ENCODE data around the gene SPRED3.
"Not testable (repeated sequence)": the region's sequence is repeated elsewhere in the genome, so short reads cannot be mapped to it uniquely, and the experiment has no call there.

The SPRED3 gene, protein sequence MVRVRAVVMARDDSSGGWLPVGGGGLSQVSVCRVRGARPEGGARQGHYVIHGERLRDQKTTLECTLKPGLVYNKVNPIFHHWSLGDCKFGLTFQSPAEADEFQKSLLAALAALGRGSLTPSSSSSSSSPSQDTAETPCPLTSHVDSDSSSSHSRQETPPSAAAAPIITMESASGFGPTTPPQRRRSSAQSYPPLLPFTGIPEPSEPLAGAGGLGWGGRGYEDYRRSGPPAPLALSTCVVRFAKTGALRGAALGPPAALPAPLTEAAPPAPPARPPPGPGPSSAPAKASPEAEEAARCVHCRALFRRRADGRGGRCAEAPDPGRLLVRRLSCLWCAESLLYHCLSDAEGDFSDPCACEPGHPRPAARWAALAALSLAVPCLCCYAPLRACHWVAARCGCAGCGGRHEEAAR

DNA sequence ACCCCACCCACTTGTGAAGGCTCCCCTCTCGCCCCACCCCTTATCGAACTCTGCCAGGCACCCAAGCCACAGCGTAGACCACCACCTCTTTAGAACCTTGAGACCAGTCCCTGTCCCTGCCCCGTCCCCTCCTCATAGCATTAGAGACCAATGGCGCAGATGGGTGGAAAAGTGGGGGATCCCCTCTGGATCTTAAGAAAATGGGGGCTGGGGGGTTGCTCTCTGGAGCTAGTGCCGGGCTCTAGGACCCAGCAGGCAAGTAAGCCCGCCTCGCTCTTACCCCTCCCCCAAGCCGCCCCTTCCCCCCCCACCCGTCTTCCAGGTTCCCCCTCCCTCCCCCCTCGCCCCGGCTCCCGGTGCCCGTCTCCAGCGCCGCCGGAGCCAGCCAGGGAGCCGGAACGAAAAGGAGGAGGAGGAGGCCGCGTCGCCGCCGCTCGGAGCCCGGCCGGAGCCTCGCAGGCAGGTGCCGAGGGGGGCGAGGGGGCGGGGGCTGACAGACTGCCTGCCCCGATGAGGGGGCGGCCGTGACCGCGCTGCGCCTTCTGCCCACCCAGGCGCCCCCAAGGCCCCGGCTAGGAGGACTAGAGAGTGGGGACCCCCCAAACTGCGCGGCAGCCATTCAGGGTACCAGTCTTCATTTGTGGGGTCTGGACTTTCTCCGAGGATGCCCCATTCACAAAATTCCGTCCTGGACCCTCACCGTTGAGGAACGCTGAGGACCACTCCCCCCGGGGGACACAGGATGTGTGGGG lies at the start of gene SPRED3:
Gene SPRED3 (plus strand): TSS at position 349 of the 752 bp plus-strand sequence. CDS start 1,606 bp downstream, outside the sequence.
- peaks cover 24% of the 10 kb centered on the region for H3K27me3 Mint-ChIP-seq
- peaks cover 22% of the 10 kb centered on the region for H3K36me3 Mint-ChIP-seq (ENCODE audit: low read depth)
- H3K9me3 Mint-ChIP-seq: no peaks in the 10 kb centered on the region
- peak within 1 kb of the TSS; percentile 73 for H3K4me3 Mint-ChIP-seq
- H3K27ac Mint-ChIP-seq: peak within 1 kb of the TSS; percentile 70
- DNase-seq: no peak
- peaks cover 34% of the 10 kb centered on the region for H3K4me1 Mint-ChIP-seq (ENCODE audit: low read depth)

DNA sequence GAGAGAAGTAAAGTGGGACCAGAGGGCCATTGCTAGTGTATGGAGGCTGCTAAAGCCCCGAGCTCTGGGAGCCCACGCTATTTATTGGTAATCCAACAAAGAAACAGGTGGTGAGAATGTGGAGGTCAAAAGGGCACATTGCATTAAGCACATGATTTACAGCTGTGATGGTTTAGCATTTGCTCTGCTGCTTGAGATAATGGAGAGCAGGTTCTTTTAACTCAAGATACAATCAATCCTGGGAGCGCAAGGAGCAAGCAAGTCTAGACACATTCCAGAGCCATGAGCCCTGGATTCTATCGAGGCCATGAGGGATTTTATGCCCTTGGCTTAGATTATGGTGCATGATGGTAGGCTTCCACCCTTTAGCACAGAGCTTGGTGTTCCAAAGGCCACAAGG lies 49.5 kb upstream of the SPRED3 start:
- H3K4me3 Mint-ChIP-seq; H3K27me3 Mint-ChIP-seq; H3K9me3 Mint-ChIP-seq; DNase-seq; H3K36me3 Mint-ChIP-seq (ENCODE audit: low read depth); H3K27ac Mint-ChIP-seq: not testable (repeated sequence)
- peaks cover 11% of the 10 kb centered on the region for H3K4me1 Mint-ChIP-seq (ENCODE audit: low read depth)

DNA sequence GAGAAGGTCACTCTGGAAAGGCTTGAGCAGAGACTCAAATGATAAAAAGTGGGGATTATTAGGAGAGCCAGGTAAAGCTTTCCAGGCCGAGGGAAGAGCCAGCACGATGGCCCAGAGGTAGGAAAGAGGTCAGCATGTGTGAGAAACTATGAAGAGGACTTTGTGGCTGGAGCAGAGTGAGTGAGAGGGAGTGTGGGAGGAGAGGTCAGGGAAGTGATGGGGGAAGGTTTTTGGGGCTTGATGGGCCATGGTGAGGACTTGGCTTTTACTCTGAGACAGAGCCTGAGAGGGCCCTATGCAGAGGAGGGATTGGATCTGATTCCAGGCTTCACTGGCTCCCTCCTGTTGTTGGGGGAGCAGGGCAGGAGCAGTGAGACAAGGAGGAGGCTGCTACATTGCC lies 47.6 kb upstream of the SPRED3 start:
- Mint-ChIP-seq H3K4me1 (ENCODE audit: low read depth) (peaks cover 11% of the 10 kb centered on the region), H3K4me3 (no peak overlapping the region), H3K27me3 (no peaks in the 10 kb centered on the region), H3K27ac (peak overlapping the region; percentile 14), H3K36me3 (ENCODE audit: low read depth) (peaks cover 7% of the 10 kb centered on the region), H3K9me3 (no peaks in the 10 kb centered on the region)
- DNase-seq: no peak

DNA sequence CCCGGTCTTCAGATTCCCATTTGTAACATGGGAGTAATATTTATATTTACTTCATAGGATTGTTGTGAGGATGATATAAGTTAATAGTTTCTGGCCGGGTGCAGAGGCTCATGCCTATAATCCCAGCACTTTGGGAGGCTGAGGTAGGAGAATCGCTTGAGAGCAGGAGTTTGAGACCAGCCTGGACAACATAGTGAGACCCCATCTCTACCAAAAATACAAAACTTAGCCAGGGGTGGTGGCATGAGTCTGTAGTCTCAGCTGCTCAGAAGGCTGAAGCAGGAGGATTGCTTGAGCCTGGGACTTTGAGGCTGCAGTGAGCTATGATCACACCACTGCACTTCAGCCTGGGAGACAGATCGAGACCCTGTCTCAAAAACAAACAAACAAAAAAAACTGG lies 41.7 kb upstream of the SPRED3 start:
- no peaks in the 10 kb centered on the region for H3K36me3 Mint-ChIP-seq (ENCODE audit: low read depth)
- H3K9me3 Mint-ChIP-seq: no peaks in the 10 kb centered on the region
- H3K4me3 Mint-ChIP-seq: no peak overlapping the region
- DNase-seq: no peak
- no peaks in the 10 kb centered on the region for H3K4me1 Mint-ChIP-seq (ENCODE audit: low read depth)
- no peak overlapping the region for H3K27ac Mint-ChIP-seq
- no peaks in the 10 kb centered on the region for H3K27me3 Mint-ChIP-seq

DNA sequence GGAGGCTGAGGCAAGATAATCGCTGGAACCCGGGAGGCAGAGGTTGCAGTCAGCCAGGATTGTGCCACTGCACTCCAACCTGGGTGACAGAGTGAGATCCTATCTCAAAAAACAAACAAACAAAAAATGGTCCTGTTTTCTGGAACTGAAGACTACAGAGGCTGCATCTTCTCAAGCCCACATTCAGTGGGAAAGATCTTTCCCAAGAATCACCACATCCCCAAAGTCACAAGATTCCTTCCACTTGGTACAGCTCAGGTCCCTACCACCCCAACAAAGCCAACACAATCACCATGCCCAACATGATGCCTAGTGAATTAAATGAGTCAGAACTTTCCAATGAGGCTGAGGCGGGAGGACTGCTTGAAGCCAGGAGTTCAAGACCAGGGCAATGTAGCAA lies 37.6 kb upstream of the SPRED3 start:
- Mint-ChIP-seq H3K4me3 (no peak overlapping the region), H3K9me3 (no peaks in the 10 kb centered on the region), H3K4me1 (ENCODE audit: low read depth) (no peaks in the 10 kb centered on the region), H3K27me3 (no peaks in the 10 kb centered on the region), H3K27ac (no peak overlapping the region), H3K36me3 (ENCODE audit: low read depth) (no peaks in the 10 kb centered on the region)
- no peak for DNase-seq

DNA sequence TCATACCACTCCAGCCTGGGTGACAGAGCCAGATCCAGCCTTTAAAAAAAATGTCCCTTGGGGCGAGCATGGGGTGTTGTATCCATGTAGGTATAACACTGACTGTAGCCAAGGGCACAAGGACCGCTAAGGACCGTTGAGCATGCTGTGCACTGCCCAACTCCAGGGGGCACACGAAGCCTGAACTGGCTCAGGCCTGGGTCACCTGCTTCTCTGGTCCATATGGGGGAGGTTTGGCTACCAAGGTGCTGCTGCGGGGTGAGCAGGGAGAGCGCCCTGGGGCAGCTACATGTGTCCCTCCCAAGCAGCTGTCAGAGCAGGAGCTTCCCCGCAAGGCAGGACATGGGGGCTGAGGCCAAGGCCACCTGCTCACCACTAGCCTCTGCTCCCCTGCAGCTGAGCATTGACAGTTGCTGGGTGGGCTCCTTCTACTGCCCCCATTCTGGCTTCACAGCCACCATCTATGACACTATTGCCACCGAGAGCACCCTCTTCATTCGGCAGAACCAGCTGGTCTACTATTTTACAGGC lies 36.6 kb upstream of the SPRED3 start:
- DNase-seq: no peak
- Mint-ChIP-seq H3K36me3 (ENCODE audit: low read depth) (no peaks in the 10 kb centered on the region), H3K27me3 (no peaks in the 10 kb centered on the region), H3K27ac (no peak overlapping the region), H3K4me3 (no peak overlapping the region), H3K9me3 (no peaks in the 10 kb centered on the region), H3K4me1 (ENCODE audit: low read depth) (no peaks in the 10 kb centered on the region)

DNA sequence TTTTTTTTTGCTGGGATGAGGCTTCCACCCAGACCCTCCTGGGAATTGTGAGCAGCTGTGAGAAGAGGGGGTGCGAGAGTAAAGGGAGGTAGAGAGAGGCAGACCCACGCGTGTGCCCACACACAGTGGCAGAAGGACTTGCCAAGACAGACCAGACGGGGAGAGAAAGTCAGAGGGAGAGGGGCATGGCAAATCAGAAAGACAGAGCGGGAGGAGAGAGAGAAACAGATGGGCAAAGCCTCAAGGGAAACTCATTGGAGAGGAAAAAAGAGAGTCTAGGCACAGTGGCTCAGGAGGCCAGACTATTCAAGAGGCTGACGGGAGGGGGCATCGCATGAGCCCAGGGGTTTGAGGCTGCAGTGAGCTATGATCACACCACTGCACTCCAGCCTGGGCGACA lies 35.9 kb upstream of the SPRED3 start:
- H3K4me3 Mint-ChIP-seq: no peak overlapping the region
- H3K4me1 Mint-ChIP-seq (ENCODE audit: low read depth): no peaks in the 10 kb centered on the region
- H3K27me3 Mint-ChIP-seq: no peaks in the 10 kb centered on the region
- H3K36me3 Mint-ChIP-seq (ENCODE audit: low read depth): no peaks in the 10 kb centered on the region
- no peaks in the 10 kb centered on the region for H3K9me3 Mint-ChIP-seq
- no peak for DNase-seq
- H3K27ac Mint-ChIP-seq: no peak overlapping the region

DNA sequence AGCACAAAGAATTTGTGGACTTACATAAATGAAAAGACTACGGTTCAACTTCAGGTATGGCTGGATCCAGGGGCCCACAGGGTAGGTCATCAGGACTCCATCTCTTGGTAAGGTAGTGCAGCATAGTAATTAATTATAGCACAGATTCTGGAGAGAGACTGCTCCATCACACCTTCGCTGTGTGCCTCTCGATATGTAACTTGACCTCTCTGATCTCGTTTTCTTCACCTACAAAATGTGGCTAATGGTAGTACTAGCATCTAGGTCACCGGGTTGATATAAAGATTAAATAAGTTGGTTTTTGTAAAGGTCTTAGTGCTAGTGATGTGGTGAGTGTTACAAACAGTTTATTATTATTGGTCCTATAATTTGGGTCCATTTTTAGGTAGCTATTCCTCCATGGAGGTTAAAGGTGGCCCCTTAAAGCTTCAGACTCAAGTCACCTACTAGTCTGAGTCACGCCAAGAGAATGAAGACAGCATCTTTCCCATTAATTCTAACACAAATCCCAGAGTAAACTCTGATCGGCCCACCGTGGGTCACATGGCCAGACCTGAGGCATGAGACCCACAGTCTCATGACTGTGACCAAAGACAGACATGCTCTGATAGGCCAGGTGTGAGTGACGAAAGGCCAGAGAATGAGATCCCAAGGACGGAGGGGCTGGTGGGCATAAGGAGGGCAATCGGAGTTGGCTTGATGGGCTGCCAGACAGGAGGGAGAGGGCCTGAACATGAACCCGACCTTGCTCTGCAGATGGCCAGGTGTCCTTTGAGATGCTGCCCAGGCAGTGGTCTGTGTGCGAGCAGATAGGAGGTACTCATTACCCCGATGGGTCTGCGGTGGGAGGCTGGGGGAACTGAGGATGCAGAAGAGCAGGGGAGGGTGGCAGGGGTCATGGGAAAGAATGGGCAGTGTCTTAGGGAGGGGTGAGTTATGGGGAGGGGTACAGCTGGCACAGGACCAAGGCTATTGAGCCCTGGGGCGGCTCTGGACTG lies 32.5 kb upstream of the SPRED3 start:
- no peak for DNase-seq
- no peaks in the 10 kb centered on the region for H3K36me3 Mint-ChIP-seq (ENCODE audit: low read depth)
- peaks cover 4% of the 10 kb centered on the region for H3K4me1 Mint-ChIP-seq (ENCODE audit: low read depth)
- no peak overlapping the region for H3K27ac Mint-ChIP-seq
- H3K4me3 Mint-ChIP-seq: no peak overlapping the region
- no peaks in the 10 kb centered on the region for H3K9me3 Mint-ChIP-seq
- H3K27me3 Mint-ChIP-seq: peaks cover 20% of the 10 kb centered on the region

DNA sequence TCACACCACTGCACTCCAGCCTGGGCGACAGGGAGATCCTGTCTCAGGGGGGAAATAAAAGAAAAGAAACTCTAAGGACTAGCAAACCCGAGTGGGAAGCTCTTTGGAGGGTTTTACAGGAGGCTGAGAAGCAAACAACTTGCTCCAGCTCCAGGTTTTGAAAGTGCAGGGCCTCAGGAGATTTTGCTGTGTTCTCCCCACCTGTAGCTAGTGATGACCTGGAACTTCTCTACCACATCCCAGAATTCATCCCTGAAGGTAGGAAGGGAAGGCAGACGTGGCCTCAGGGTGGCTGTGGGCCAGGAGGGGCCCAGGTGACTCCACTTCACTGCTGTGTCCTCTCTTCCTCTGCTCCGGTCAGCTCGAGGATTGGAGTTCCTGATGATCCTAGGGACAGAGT lies 30.4 kb upstream of the SPRED3 start:
- no peak for DNase-seq
- no peaks in the 10 kb centered on the region for H3K36me3 Mint-ChIP-seq (ENCODE audit: low read depth)
- H3K27ac Mint-ChIP-seq: no peak overlapping the region
- H3K4me1 Mint-ChIP-seq (ENCODE audit: low read depth): peaks cover 15% of the 10 kb centered on the region
- no peaks in the 10 kb centered on the region for H3K9me3 Mint-ChIP-seq
- H3K4me3 Mint-ChIP-seq: no peak overlapping the region
- H3K27me3 Mint-ChIP-seq: peaks cover 28% of the 10 kb centered on the region

DNA sequence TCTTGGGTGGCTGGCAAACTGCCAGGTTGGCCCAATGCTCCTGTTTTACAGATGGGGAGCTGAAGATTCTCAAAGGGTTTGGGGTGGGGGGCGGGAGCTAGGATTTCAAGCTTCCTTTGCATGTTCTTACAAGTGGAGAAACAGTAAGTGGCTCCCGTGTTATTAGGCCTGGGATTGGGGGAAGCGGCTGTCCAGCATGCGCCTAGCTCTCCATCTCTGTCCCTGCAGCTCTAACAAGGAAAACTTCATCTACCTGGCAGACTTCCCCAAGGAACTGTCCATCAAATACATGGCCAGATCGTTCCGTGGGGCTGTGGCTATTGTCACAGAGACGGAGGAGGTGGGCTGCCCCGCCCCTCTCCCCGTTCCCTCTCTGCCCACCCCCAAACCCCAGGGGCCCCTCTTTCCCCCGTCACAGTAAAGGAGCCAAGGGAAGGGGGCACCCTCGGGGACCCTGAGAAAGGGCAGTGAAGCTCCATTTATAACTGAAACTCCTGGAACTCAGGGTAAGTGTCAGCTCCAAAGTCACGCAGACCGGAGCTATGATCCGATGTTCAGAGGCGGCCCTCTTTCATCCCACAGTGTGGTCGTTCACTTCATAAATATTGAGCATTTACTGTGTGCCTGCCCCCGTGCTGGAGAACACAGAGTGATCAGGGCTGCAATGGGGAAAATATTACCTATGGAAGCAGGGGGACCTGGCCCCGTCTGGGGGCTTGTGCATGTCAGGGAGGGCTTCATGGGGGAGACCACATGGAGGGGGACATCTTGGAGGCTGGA lies 29.1 kb upstream of the SPRED3 start:
- H3K4me1 Mint-ChIP-seq (ENCODE audit: low read depth): peaks cover 17% of the 10 kb centered on the region
- DNase-seq: no peak
- no peak overlapping the region for H3K27ac Mint-ChIP-seq
- H3K36me3 Mint-ChIP-seq (ENCODE audit: low read depth): no peaks in the 10 kb centered on the region
- no peaks in the 10 kb centered on the region for H3K9me3 Mint-ChIP-seq
- no peak overlapping the region for H3K4me3 Mint-ChIP-seq
- peaks cover 28% of the 10 kb centered on the region for H3K27me3 Mint-ChIP-seq

DNA sequence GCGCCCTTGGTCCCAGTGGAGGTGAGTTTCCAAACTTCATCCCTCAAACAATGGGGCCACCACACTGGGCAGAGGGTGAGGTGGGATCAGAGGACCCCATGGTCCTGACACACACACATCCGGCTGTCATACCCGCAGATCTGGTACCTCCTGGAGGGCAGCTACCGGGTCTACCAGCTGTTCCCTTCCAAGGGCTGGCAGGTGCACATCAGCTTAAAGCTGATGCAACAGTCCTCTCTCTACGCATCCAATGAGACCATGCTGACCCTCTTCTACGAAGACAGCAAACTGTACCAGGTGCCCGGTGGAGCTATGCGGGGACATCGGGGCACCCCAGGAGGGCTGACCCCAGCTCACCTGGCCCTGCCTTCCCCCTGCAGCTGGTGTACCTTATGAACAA lies 28.1 kb upstream of the SPRED3 start:
- Mint-ChIP-seq H3K4me1 (ENCODE audit: low read depth) (peaks cover 17% of the 10 kb centered on the region), H3K9me3 (no peaks in the 10 kb centered on the region), H3K27ac (no peak overlapping the region), H3K36me3 (ENCODE audit: low read depth) (no peaks in the 10 kb centered on the region), H3K27me3 (peaks cover 28% of the 10 kb centered on the region), H3K4me3 (no peak overlapping the region)
- DNase-seq: no peak

DNA sequence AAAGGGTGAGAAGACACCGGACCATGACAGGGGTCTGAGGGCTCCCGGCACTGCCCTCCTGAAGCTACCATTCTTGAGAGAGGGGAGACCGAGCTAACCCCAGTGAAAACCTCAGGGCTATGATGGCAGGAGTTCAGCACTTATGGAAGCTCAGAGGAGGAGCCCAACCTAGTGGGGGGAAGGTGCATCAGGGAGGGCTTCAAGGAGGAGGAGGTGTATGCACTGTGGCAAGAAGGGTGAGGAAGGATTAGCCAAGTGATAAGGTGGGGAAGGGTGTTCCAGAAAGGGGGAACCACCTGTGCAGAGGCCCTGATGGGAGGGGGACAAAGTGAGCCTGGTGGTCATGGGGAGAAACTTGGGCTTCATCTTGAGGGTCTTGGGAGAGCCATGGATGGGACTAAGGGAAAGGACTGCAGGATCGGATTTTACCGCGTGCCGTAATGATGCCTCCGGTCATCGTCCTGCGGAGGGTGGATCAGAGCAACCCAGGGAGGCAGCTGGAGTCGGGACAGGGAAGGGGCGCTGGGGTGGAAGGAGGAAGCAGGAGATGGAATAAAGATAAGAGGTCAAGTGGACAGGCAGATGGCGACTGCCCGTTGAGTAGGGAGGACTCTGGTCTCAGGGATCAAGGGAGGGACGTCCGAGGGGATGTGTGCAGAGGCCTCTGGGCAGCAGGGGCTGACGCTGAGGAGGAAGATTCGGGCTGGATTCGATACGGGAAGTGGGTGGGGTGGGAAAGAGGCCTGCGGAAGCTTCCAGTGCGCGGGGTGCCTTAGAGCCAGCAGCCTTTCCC lies 27.5 kb upstream of the SPRED3 start:
- Mint-ChIP-seq H3K9me3 (no peaks in the 10 kb centered on the region), H3K4me1 (ENCODE audit: low read depth) (peaks cover 17% of the 10 kb centered on the region), H3K27ac (no peak overlapping the region), H3K36me3 (ENCODE audit: low read depth) (no peaks in the 10 kb centered on the region), H3K4me3 (peak overlapping the region; percentile 81), H3K27me3 (peaks cover 29% of the 10 kb centered on the region)
- DNase-seq: no peak

DNA sequence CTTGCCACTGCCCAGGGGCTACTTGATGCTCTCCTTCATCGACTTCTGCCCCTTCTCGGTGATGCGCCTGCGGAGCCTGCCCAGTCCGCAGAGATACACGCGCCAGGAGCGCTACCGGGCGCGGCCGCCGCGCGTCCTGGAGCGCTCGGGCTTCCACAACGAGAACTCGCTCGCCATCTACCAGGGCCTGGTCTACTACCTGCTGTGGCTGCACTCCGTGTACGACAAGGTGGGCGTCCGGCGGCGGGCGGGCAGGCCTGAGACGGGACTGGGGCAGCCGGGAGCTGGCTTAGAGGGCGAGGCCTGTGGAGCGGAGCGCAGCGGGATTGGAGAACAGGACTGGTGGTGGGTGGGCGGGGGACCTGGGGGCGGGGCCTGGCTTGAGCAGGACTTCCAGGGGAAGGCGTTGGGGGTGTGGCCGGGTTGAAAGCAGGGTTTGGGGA lies 26.8 kb upstream of the SPRED3 start:
- Mint-ChIP-seq H3K27ac (no peak overlapping the region), H3K27me3 (peaks cover 34% of the 10 kb centered on the region), H3K9me3 (no peaks in the 10 kb centered on the region), H3K4me1 (ENCODE audit: low read depth) (peaks cover 17% of the 10 kb centered on the region), H3K36me3 (ENCODE audit: low read depth) (no peaks in the 10 kb centered on the region), H3K4me3 (peak overlapping the region; percentile 81)
- DNase-seq: peak; percentile 81
